Fibroblast of the aortic adventitia (primary cell): ENCODE data around the gene DCPS. TPM values are rescaled to one million over a fixed set of nuclear protein-coding genes. Genes with fewer than 3 reads are reported as not detected.
"Not testable (repeated sequence)": the region's sequence is repeated elsewhere in the genome, so short reads cannot be mapped to it uniquely, and the experiment has no call there.

ENCODE experiments used
- DNase-seq: peaks from one replicate; pipeline ENCODE4 v3.0.0-alpha.2; 2010; ENCODE audit warnings: low read depth
- H3K4me3 ChIP-seq: 2 replicates; pipeline ENCODE4 v1.5.1; 2011; ENCODE audit warnings: low read depth, mild to moderate bottlenecking, control low read depth, low read length, moderate library complexity
- CTCF ChIP-seq: IDR thresholded peaks from 2 replicates; pipeline ENCODE4 v1.5.1; 2011; ENCODE audit warnings: mild to moderate bottlenecking, low read length, control low read depth, inconsistent platforms; ENCODE audit not compliant: insufficient read depth
- small RNA-seq: library from RNA; depleted of rRNA; stranded (forward); fragments of <200 nt; gene quantifications from one replicate; pipeline ENCODE3, GENCODE V24; 2012
- total RNA-seq: library from RNA; depleted of rRNA; stranded (reverse); fragments of >200 nt; gene quantifications from 2 replicates; pipeline ENCODE4 v1.2.3, GENCODE V29; 2012; ENCODE audit warnings: low replicate concordance

DCPS gene
- total RNA-seq, 1 donor = 11.4 TPM

- DNase-seq = no peak
- no peak overlapping the region for H3K4me3 ChIP-seq
- no peak for TF ChIP-seq CTCF
Observed at GRCh38 chr11:126394036-126394435, 90.2 kb downstream of the DCPS start.

DNA sequence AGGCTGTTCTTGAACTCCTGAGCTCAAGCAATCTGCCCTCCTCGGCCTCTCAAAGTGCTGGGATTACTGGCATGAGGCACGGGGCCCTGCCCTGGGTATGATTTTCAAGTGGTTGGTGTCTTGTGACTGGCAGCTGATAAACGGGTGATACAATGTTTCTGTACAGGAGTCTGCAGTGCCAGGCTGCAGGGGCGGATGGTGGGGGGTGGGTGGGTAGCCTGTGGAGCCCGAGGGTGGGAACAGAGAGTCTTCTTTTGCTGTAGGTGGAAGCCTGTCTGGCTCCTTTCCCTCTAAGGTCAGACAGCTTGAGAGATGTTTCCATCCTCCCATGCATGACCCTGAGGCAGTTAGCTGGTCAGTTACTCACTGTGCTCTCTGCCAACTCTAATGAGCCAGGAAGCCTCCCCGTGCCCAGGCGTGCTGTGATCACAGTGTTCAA is 90.8 kb downstream of the DCPS start:
- not testable (repeated sequence) for H3K4me3 ChIP-seq, DNase-seq

Small RNAs within 50 kb of the gene (small RNA-seq; reads per million reads assigned to genes)
- gene AP001318.3 = not detected

Other genes starting within 250 kb of the DCPS start
- 54.4 and 66.6 TPM in 2 replicates for gene CDON, start 241.2 kb upstream of the DCPS start, total RNA-seq
- gene RPUSD4, start 92.4 kb upstream of the DCPS start, total RNA-seq = 24.2 and 50.2 TPM in 2 replicates
- gene FAM118B, start 92.3 kb upstream of the DCPS start, total RNA-seq = 14.7 and 32.9 TPM in 2 replicates
- 37.8 and 99.4 TPM in 2 replicates for gene SRPRA, start 35.2 kb upstream of the DCPS start, total RNA-seq
- 7.2 and 14.7 TPM in 2 replicates for gene FOXRED1, start 34.9 kb upstream of the DCPS start, total RNA-seq
- 2.9 and 5.8 TPM in 2 replicates for gene TIRAP, start 21.0 kb upstream of the DCPS start, total RNA-seq
- 9.6 and 25.4 TPM in 2 replicates for gene ST3GAL4, start 51.6 kb downstream of the DCPS start, total RNA-seq